DMS53 treated with DMSO at 0.1 percent for 48 hours (cell line): Measurements from ENCODE around the gene TMTC2.

ENCODE experiments used
- DNase-seq: peaks from one replicate; lab custom pipeline; 2025; ENCODE audit not compliant: unreplicated experiment; lab: John Stamatoyannopoulos, UW

TMTC2 gene

DNA sequence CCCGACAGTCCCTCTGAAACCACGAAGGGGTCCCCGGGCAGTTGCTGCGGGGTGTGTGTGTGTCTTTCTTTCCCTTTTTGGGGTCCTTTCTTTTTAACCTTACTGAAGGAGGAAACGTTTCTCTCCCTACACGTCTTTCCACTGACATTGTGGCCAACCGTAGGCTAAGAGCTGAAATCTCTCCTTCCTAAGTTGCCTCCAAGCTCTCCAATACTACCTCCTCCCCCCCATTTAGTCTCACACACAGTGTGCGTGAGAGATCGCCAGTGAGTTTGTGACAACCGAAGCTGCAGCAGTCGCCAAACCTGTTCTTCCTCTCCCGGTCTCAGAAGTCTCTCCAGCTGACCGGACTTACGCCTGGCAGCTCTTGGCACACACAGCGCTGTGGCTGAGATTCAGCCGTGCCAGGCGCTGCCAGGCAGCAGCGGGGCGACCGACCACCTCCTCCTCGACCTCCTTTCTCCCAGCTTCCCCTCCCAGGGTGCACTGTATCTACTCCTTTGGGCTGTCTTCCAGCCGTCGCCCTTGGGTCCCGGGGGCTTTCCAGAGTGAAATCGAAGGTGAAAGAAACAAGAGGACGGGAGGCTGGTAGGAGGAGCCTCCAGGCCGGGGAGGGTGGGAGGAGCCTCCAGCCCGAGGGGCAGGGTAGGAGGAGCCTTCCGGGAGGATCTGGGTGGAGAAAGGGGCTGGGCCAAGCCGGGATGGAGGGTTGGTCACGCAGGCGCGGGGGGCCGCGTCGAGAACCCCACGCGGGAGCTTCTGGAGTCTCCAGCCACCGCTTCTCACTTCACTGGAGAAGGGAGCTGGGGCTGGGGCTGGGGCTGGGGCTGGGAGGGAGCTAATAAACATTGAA, at the start of gene TMTC2:
TSS of gene TMTC2 (plus strand) at position 739 of the 853 bp plus-strand sequence.
- DNase-seq, result peak; percentile 99

DNA sequence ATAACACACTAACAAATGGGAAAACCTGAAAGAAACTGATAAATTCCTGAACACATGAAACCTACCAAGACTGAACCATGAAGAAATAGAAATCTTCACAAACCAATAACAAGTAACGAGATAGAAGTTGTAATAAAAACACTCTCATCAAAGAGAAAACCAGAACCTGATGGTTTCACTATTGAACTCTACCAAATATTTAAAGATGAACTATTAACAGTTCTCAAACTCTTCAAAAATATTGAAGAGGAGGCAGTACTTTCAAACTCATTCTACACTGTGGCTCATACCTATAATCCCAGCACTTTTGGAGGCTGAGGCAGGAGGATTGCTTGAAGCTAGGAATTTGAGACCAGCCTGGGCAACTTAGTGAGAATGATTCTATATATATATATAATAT, 48.4 kb upstream of the TMTC2 start:
- DNase-seq, result no peak

DNA sequence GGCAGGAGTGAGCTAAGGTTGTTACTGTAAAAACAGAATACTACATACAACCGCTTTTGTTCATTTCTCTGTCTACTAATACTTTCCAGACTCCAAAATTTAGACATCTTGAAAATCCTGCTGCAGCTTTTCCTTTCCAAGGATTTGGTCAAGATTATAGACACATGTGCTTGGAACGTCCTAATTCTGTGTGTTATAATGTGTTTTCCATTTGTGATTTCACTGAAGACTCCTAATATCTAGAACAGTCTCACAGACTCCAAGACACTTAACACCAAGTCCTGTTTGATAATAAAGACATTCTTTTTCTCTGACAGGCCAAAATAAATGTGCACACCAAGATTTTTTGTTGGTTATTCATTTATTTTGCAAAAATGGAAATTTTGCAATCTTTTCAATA, 41.8 kb upstream of the TMTC2 start:
- no peak for DNase-seq

DNA sequence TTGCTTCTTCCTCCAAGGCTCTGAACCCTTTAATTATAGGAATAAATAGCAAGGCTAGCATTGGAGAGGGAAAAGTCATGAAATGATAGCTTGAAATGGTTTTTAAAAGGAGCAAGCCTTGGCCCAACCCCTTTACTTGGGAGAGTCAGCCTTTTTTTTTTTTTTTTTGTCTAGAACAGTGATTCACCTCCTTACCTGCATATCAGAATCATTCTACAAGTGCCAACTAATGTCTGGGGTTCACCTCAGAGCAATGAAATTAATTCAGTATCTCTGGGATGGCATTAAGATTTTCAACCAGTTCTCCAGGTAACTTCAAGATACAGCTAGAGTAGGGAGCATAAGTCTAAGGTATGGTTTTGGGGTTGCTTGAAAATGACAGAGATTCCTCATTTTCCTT, 41.3 kb upstream of the TMTC2 start:
- DNase-seq, result no peak

DNA sequence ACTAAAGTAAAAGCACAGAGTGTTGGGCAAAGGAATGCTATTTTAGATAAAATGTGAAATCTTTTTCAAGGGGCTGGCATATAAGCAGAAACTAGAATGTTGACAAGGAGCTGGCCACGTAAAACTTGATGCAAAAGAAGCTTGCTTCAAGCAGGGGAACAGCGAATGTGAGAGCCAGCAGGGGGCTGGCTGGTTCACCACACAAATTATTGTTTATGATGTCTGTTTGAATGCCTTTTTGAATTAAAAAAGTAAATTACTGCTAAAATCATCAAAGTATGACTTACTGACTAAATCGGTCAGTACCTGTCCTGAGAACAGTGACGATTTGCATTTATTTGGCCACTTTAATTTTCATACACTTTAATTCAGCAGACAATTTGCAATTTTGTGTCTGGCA, 38.9 kb upstream of the TMTC2 start:
- DNase-seq, result no peak

DNA sequence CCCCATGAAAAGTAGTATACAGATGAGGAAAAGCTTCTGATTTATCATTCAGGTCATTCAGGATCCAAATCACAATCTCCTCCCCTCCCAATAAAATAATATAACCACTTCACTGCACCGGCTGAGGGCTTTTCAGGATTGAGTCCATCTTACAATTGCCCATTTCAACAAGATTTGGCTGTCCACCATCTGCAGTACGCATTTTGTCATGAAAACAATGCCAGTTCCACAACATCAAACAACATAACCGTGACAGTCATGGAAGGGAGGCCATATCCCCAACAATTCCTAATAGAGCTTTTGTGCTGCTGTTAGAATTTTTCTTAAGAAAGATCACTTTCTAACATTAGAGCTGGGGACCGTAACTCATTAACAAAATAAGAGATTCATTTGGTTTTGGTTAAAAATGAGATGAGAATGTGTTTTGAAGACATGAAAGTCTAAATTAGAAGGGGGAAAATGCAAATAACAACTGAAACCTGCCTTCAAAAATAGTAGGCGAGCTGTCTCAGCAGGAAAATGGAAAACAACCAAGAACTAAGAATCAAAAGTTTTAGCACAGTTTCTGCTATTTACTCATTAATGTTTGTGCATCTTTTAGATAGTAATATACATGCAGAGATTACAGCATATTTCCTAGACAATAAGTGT, 38.3 kb upstream of the TMTC2 start:
- DNase-seq, result no peak

DNA sequence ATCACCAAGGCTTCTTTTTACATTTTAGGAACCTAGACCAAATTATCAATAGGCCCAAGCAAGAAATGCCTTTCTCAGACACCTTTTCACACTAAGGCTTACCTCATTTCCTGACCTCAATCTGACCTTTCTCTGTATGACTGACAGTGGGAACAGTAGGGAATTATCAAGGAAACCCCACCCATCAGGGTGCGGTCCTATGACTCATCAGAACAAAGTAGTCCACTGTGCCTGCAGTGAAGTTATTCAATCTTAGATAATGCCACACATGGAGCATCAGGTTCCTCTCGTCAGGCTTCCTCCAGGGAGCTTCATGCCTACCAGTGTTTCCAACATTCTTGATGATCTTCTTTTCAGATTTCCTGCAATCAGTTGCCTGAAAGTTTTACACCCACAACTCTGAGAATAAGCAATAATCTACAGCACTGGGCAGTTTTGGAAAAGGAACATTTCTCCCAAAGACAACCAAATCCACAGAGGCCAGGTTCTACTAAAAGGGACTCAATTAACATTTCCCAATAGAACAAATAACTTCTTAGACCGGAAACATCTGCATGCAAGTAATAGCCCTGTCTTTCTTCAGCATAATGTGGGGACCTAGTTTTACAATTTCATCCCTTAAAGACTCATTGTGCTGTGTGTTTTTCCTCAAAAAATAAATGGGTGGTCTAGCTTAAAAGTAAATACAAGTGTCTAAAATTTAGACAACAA, 35.9 kb upstream of the TMTC2 start:
- peak; percentile 80 for DNase-seq

DNA sequence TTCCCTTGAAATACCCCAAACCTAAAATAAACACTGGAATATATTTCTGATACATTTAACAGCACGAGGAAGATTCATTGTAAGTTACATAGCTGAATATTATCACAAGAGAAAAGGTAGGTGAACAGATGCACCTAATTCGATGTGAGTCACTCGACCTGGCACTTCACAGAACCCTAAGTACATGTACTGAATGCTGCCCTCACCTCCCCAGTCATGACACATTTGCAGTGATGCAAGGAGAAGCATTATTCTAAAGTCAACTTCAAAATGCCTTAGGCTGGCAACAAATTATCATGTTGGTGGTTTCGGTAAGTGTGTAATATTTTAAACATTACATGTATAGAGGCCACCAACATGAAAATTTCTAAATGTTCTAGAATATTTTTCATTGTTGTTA, 35.2 kb upstream of the TMTC2 start:
- peak; percentile 98 for DNase-seq

DNA sequence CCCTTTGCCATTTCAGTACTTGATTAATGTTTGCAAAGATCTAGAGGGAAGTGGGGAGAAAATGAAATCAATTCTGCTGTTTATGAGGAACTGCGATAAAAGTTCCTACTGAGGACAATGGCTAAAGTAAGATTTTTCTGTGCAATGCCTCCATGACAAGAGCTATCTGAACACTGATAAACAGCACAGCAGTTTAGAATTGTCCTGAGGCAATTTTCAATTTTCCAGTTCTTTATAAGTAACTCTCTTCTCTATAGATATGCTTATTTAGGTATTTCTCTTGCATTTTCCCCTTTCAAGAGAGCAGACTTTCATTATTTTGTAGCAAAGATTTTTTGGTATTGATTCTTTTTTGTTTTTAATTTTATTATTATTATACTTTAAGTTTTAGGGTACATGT, 34.6 kb upstream of the TMTC2 start:
- DNase-seq, result no peak

DNA sequence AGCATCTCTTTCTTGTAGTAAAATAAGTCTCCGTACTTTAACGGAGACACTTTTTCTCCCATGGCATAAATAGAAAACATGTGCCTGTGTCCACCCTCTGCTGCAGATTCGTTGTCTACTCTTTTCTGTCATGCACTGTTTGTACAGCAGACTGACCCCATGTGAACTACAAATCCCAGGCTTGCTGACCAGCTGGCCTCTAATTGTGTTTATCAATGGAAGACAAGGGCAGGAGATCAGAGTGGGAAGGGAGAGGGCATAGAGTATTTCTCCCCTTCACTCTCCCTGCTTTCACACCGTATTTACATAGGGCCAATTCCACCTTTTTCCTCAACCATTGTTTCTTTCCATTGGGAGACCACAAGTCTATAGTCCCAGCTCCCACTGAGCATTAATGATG, 31.0 kb upstream of the TMTC2 start:
- no peak for DNase-seq

DNA sequence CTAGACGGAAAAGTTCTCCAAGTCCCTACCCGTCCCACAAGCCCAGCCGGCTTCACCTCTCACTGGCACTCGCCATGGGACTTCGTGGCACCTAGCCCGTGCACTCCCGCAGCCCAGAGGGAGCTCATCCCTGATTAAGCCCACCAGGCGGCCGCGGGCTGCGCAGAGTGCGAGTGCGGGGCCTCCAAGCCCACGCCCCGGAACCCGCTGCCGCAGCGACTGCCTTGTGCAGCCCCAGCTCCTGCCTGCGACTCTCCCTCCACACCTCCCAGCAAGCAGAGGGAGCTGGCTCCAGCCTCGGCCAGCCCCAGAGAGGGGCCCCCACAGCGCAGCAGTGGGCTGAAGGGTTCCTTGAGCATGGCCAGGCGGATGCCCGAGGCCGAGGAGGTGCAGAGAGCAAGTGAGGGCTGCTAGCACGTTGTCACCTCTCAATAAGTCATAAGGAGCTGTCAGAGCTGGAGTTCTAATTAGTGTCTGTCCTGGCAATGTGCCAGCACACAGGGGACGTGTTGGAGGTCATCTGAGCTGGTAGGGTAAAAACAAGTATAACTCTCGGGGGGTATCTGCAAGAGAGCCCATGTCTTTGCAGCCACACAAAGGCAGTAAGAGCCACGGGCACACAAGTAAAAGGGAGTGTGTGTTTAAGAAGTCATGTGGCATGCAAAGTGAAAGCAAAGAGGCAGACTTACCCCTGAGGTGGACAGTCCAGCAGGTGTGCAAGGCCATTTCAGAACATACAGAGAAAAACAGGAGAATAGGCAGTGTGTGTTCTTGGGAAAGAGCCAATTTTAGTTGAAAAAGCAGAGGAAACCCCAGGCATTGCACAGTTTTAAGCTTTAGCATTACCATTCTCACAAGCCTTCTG, 27.1 kb upstream of the TMTC2 start:
- no peak for DNase-seq

DNA sequence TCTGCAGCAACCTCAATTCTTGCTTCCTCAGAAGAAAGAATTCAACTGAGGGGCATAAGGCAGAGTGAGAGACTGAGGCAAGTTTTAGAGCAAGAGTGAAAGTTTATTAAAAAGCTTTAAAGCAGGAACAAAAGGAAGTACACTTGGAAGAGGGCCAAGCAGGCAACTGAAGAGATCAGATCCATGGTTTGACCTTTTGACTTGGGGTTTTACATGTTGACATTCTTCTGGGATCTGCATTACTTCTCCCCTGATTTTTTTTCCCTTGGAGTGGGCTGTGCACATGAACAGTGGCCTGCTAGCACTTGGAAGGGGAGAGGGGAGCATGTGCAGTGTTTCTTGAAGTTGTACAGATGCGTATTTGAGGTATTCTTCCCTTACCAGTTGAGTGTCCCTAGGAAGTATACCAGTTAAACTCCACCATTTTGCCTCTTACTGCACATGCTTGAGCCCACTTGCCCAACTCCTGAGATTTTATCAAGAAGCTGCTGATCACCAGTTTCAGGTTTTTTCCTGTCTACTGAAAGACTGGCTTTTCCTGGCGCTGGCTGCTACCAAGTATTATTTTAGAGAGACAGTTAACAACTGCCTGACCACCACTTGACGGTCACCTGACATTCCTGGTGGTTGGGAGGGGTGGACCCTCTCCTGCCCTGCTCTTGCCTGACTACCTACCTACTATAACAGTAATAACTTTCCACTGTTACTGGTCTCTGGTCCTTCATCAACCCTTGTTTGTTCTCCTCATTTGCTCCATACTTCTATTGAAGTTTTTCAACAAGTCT, 26.0 kb upstream of the TMTC2 start:
- DNase-seq, result no peak

DNA sequence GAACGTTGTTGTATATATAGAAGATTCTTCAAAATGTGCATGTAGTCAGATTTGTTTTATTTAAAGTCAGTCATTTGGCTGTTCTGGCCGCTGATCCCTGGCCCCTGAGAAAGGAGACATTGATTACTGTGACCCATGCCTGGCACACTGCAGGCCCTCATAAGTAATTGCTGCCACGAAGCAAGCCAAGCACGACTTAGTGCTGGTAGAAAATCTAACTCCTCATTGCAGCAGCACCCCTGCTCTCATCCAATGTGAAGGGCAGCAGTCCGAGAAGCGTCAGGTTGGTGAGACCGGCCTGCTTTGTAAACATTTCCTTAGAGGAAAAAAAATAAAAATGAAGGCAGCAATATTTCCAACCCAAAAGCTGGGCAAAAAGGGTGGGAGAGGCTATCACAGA, 22.8 kb upstream of the TMTC2 start:
- no peak for DNase-seq

DNA sequence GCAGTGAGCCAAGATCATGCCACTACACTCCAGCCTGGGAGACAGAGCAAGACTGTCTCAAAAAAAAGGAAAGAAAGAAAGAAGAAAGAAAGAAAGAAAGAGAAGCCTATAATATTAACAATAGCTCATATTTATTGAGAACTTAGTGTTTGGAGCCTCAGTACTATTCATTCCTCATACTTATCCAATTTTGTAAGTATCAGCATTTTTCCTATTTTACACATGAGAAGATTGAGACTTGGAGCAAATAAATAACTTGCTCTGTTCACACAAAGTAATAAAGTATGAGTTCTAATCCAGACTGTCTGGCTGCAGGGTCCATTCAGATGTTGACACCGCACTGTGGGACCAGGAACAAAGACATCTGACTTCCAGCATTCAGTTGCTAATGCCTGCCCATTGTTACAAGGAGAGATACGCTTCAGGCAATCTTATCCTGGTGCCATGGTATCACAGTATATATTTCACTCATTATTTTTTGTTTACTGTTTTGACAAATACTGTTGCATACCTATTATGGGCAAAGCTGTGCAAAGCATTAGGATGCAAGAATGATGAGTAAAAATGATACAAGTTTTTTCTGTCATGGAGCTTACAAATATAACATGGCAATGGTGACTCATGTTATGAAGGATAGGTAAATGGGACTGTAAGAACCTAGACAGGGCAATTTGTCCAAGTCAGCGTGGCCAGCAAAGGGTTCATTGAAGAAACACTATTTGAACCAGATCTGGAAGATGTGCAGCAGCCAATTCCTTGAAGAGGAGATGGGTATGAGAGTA, 21.4 kb upstream of the TMTC2 start:
- no peak for DNase-seq

DNA sequence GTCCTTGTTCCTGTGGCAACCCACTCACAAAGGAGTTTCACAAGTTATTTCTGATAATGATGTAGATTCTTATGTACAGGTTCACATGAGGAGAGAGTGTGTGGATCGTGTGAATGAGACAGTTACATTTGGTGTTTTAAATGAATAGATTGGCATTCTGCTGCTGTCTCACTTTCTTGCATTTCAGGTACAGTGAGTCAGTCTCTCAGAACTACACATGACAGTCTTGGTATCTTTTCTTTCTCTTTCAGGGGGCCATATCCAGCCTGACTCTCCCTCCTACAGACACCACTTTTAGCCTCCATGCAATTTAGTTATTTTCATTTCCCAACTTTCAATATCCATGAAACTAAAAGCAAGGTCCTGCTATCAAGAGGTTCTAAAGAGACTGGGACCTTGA, 19.9 kb upstream of the TMTC2 start:
- no peak for DNase-seq

DNA sequence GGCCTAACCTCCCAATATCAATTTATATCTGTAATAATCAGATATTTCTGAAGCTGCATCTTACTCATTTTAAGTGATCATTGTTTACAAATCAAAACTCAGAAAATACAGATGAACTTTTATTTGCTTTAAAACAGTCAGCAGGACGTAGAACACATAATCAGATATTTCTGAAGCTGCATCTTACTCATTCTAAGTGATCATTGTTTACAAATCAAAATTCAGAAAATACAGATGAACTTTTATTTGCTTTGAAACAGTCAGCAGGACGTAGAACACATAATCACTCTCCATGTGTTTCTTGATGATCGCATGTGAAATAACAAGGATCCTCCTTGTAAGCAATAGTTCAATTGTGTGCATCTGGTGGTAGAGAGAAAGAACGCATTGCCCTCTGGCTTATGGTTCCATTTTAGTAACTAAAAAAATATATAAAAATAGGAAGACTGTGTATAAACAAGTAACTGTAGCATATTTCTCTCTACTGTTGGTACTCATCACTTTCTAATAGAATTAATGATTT, 15.0 kb upstream of the TMTC2 start:
- no peak for DNase-seq

DNA sequence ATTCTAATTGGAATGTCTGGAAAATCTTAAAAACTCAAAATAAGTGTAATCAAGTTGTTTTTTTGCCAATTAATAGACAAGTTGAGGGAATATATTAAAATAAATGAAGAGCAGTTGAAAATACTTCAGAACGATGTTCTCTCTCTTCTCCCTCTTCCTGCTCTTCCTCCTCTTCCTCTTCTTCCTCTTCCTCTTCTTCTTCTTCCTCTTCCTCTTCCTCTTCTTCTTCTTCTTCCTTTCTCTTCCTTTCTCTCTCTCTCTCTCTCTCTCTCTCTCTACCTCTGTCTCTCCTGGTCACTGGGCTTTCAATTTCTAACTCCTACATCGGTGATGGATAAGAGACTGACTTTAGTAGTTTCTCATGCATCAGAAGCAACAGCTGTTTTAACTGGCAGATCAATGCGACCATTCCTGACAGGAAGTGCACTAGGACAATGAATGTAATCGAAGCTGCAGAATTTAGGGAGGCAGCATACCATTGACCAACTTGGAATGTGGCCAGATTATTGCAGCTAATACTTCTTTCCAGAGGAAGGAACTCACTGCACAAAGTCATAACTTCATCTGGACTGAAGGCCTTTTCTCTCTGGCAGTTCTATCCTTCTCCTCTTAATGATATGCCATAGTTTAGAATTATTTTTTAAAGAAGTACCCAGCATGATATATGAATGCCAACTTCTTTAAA, 13.8 kb upstream of the TMTC2 start:
- DNase-seq, result no peak

DNA sequence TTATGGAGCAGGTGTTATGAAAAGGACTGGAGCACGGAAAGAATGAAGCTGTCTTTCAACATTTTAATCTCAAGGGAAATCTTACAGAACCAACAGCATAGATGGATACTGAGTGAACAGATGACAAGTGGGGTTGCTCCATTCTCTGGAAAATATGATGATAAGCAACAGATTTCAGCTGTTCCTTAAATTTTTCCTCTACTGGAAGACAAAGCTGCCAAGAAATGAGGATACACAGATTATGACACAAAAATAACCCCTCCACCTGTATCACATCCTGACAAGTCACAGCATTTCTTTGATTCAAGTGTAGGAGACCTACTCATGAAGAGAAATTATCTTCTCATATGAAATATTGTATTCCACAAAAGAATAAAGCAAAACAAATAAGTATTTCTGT, 13.0 kb upstream of the TMTC2 start:
- no peak for DNase-seq

DNA sequence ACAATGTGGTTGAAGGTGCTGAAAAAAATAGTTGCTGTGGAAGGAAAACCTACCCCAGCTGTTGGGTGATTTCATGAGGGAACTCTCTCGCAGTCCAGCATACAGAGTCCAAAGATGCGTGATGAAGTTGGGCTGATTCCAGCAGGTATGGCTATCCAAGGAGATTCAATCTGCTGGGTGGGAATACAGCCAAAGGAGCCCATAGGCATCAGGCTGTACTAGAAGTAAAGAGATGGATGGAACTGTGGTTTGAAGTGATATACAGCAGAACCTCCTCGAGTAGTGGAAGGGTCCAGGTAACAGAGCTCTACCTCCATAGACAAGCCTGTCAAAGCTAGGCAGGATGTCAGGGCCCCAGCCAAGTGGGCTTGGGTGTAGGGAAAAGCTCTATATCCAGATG, 11.5 kb upstream of the TMTC2 start:
- no peak for DNase-seq
